ENCODE data around the gene IGSF23. TPM values are rescaled to one million over a fixed set of nuclear protein-coding genes. Genes with fewer than 3 reads are reported as not detected.

The IGSF23 gene
- total and polyA plus RNA-seq, 2 of the 13 experiments (the other 11 are each of a cell fraction or from before 2014, with no cell fraction given): 2.3 to 8.8 TPM

DNA sequence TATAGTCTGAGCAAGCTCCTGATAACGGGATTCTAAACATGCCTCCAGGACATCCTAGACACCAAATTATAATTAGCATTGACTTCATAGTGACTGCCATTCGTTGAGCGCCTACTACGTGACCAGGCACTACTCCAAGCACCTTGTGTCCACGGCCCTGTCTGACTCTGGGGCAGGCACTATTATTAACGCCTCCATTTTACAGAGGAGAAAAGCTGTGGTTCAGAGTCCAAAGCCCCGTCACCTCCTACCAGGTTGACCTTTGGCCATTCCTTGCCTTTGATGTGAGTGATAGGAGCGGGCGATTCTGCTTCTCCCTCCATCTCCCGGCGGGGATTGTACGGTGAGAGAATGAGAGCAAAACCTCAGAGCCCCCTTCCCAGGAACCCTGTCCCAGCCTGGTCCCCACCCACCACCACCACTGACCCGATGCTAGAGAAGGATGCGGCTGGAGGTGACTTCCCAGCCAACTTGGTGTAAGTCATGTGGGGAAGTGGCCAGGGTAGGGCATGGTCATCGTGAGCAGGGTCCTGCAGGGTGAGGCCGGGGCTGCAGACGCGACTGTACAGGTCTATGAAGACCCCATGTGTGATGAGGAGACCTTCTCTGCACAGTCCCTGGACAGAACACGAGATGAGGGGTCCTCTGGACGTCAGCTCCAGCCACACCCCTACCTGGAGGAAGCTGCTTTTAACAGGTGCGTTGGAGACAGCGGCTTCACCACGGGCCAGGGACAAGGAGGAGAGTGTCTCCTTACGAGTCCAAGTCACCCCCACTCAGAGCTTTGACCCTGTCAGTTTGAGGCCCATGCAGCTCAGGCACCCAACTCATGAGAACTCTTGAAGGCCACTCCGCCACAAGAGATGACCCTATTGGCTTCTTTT is at the start of gene IGSF23 (continued):
- TF ChIP-seq GLMP (CRISPR knock-in tag; IDR thresholded peaks at IDR 0.05; ENCODE audit: borderline replicate concordance): no peak
- no peak for TF ChIP-seq ZNF33A (CRISPR knock-in tag; IDR thresholded peaks at IDR 0.05; ENCODE audit: borderline replicate concordance)
- TF ChIP-seq AFF4 (CRISPR knock-in tag; IDR thresholded peaks at IDR 0.05): no peak
- TF ChIP-seq NFIC (IDR thresholded peaks at IDR 0.05; ENCODE audit: low read length): no peak
- peak; percentile 46; the same call in 1 of the 2 replicates for TF ChIP-seq ZBTB7A (CRISPR knock-in tag; IDR thresholded peaks at IDR 0.05)
- TF ChIP-seq, protein P1, sequence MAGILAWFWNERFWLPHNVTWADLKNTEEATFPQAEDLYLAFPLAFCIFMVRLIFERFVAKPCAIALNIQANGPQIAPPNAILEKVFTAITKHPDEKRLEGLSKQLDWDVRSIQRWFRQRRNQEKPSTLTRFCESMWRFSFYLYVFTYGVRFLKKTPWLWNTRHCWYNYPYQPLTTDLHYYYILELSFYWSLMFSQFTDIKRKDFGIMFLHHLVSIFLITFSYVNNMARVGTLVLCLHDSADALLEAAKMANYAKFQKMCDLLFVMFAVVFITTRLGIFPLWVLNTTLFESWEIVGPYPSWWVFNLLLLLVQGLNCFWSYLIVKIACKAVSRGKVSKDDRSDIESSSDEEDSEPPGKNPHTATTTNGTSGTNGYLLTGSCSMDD (CRISPR knock-in tag; IDR thresholded peaks at IDR 0.05): no peak
- TF ChIP-seq ATRX (CRISPR knock-in tag; IDR thresholded peaks at IDR 0.05; ENCODE audit: borderline replicate concordance): no peak
- peak; percentile 70; the same call in 1 of the 2 replicates for TF ChIP-seq HMG20A (CRISPR knock-in tag; IDR thresholded peaks at IDR 0.05; ENCODE audit: borderline replicate concordance)
- no peak for TF ChIP-seq NBN (conservative IDR thresholded peaks at IDR 0.05)
- TF ChIP-seq SP5 (CRISPR knock-in tag; IDR thresholded peaks at IDR 0.05; ENCODE audit: borderline replicate concordance, low read depth): peak; percentile 97
- no peak for TF ChIP-seq ZEB1 (IDR thresholded peaks at IDR 0.05; ENCODE audit: insufficient replicate concordance, low read depth)
- TF ChIP-seq POLR2AphosphoS2 (IDR thresholded peaks at IDR 0.05; ENCODE audit: low read depth, low read length): no peak
- TF ChIP-seq XBP1 (CRISPR knock-in tag; IDR thresholded peaks at IDR 0.05): no peak
- TF ChIP-seq, protein P2, sequence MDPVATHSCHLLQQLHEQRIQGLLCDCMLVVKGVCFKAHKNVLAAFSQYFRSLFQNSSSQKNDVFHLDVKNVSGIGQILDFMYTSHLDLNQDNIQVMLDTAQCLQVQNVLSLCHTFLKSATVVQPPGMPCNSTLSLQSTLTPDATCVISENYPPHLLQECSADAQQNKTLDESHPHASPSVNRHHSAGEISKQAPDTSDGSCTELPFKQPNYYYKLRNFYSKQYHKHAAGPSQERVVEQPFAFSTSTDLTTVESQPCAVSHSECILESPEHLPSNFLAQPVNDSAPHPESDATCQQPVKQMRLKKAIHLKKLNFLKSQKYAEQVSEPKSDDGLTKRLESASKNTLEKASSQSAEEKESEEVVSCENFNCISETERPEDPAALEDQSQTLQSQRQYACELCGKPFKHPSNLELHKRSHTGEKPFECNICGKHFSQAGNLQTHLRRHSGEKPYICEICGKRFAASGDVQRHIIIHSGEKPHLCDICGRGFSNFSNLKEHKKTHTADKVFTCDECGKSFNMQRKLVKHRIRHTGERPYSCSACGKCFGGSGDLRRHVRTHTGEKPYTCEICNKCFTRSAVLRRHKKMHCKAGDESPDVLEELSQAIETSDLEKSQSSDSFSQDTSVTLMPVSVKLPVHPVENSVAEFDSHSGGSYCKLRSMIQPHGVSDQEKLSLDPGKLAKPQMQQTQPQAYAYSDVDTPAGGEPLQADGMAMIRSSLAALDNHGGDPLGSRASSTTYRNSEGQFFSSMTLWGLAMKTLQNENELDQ (CRISPR knock-in tag; IDR thresholded peaks at IDR 0.05; ENCODE audit: borderline replicate concordance): no peak
- no peak for TF ChIP-seq ZNF737 (CRISPR knock-in tag; IDR thresholded peaks at IDR 0.05; ENCODE audit: borderline replicate concordance)
- TF ChIP-seq DR1 (CRISPR knock-in tag; IDR thresholded peaks at IDR 0.05): no peak
- TF ChIP-seq ZNF33B (CRISPR knock-in tag; IDR thresholded peaks at IDR 0.05): peak; percentile 51; the same call in 1 of the 2 replicates
- no peak for TF ChIP-seq ZNF296 (CRISPR knock-in tag; conservative IDR thresholded peaks at IDR 0.05)
- TF ChIP-seq ZNF556 (CRISPR knock-in tag; IDR thresholded peaks at IDR 0.05; ENCODE audit: borderline replicate concordance): peak; percentile 48; the same call in 1 of the 2 replicates
- TF ChIP-seq TP53 (CRISPR knock-in tag; conservative IDR thresholded peaks at IDR 0.05): no peak
- no peak for TF ChIP-seq SETDB1 (CRISPR knock-in tag; IDR thresholded peaks at IDR 0.05; ENCODE audit: borderline replicate concordance)
- TF ChIP-seq ZNF383 (CRISPR knock-in tag; IDR thresholded peaks at IDR 0.05; ENCODE audit: borderline replicate concordance): no peak
